Activated B cell treated with CpG ODN at 0.5 μM for 24 hours (primary cell): ENCODE measurements around the gene SLC43A1. TPM values are rescaled to one million over a fixed set of nuclear protein-coding genes. Genes with fewer than 3 reads are reported as not detected.
A peak's percentile ranks its signal among the peaks of the same experiment; 100 is the strongest.

ENCODE experiments used
- ATAC-seq: fragments of 200-7000 bp; cut with Tn5 transposase; one replicate; pipeline ENCODE4 v1.10.0; 2021; ENCODE audit warnings: low read depth, mild to moderate bottlenecking, moderate library complexity
- CTCF ChIA-PET: fragments of 350-600 bp; sonication (Branson Sonifier 250); formaldehyde crosslinking; loops from one replicate; lab custom pipeline; 2021; ENCODE audit warnings: antibody characterized with exemption; lab: Charles Lee
- POLR2A ChIA-PET: fragments of 350-600 bp; sonication (Branson Sonifier 250); formaldehyde crosslinking; loops from one replicate; lab custom pipeline; 2021; ENCODE audit warnings: antibody characterized with exemption; lab: Charles Lee
- DNase-seq: peaks from one replicate; pipeline ENCODE4 v3.0.0; 2022
- H3K27ac Mint-ChIP-seq: one replicate; pipeline ENCODE4 v1.8.0; 2020; ENCODE audit warnings: mixed read lengths
- H3K27me3 Mint-ChIP-seq: one replicate; pipeline ENCODE4 v1.8.0; 2021; ENCODE audit warnings: mixed read lengths
- H3K36me3 Mint-ChIP-seq: one replicate; pipeline ENCODE4 v1.8.0; 2021; ENCODE audit warnings: low read depth, mixed read lengths
- H3K4me1 Mint-ChIP-seq: one replicate; pipeline ENCODE4 v1.8.0; 2021; ENCODE audit warnings: mixed read lengths
- H3K4me3 Mint-ChIP-seq: one replicate; pipeline ENCODE4 v1.8.0; 2020; ENCODE audit warnings: mild to moderate bottlenecking, mixed read lengths
- H3K9me3 Mint-ChIP-seq: one replicate; pipeline ENCODE4 v1.8.0; 2020; ENCODE audit warnings: mixed read lengths
- CTCF ChIP-seq: fragments of 200-600 bp; IDR thresholded peaks from one replicate; pipeline ENCODE4 v1.8.0; 2022; ENCODE audit warnings: antibody characterized with exemption, mild to moderate bottlenecking
- intact Hi-C: fragments of 100-400 bp; cut with micrococcal nuclease; formaldehyde crosslinking; loops from one replicate; pipeline ENCODE4 v1.15.1; 2024
- total RNA-seq: library from RNA; stranded (reverse); gene quantifications from 2 replicates; pipeline ENCODE4 v1.2.3, GENCODE V29; 2022

SLC43A1 gene
- total RNA-seq, 1 donor from 2014 or later, result 12.8 TPM

- H3K36me3 Mint-ChIP-seq, result no peaks in the 10 kb centered on the region
- ChIA-PET CTCF (interaction anchor here (1.5 to 9.9 kb wide), 2 partner anchors 16 to 17 kb away, joined by 8 to 191 read pairs; partner anchors contain the start of gene RTN4RL2), POLR2A (interaction anchor here (1.1 to 2.9 kb wide), 3 partner anchors 18 to 92 kb away, joined by 3 to 12 read pairs (median 4); partner anchors contain the start of gene UBE2L6)
- peak overlapping the region; percentile 81 for H3K4me3 Mint-ChIP-seq
- TF ChIP-seq CTCF, result no peak
- intact Hi-C loops, result loop anchor here (1.0 to 2.0 kb wide), 3 partner anchors 9 to 49 kb away; partner anchors contain the start of gene SLC43A3
- H3K27me3 Mint-ChIP-seq, result peaks cover 9% of the 10 kb centered on the region
- peak overlapping the region; percentile 61 for H3K27ac Mint-ChIP-seq
- H3K4me1 Mint-ChIP-seq, result peaks cover 38% of the 10 kb centered on the region
- ATAC-seq, result peak; percentile 32
- DNase-seq, result no peak
- H3K9me3 Mint-ChIP-seq, result no peaks in the 10 kb centered on the region
Measured at GRCh38 chr11:57475671-57476046, 39.8 kb downstream of the SLC43A1 start.

GRCh38 chr11:57475191-57475590 lies 40.3 kb downstream of the SLC43A1 start:
- Mint-ChIP-seq H3K27ac (no peak overlapping the region), H3K27me3 (peaks cover 9% of the 10 kb centered on the region), H3K9me3 (no peaks in the 10 kb centered on the region), H3K4me3 (peak overlapping the region; percentile 41), H3K36me3 (no peaks in the 10 kb centered on the region), H3K4me1 (peaks cover 35% of the 10 kb centered on the region)
- ATAC-seq (no peak), DNase-seq (no peak)
- TF ChIP-seq CTCF, result no peak
- intact Hi-C loops, result loop anchor here (2.0 kb wide), 1 partner anchor 48 kb away; the partner anchor contains the start of gene SLC43A3
- CTCF ChIA-PET, result interaction anchor here (1.0 to 1.5 kb wide), 3 partner anchors 16 to 24 kb away, joined by 3 to 8 read pairs (median 8); partner anchors contain the start of gene RTN4RL2
- POLR2A ChIA-PET, result interaction anchor here (0.5 to 1.0 kb wide), 3 partner anchors 12 to 49 kb away, joined by 3 to 5 read pairs (median 3); no protein-coding TSS in a partner anchor

GRCh38 chr11:57474803-57475115 lies 40.7 kb downstream of the SLC43A1 start:
- no peaks in the 10 kb centered on the region for H3K36me3 Mint-ChIP-seq

GRCh38 chr11:57474017-57474802 lies 41.3 kb downstream of the SLC43A1 start:
- intact Hi-C loops, result loop anchor here (2.0 kb wide), 1 partner anchor 47 kb away; the partner anchor contains the start of gene SLC43A3
- peak overlapping the region; percentile 50 for H3K4me3 Mint-ChIP-seq
- ATAC-seq (no peak), DNase-seq (no peak)
- POLR2A ChIA-PET, result interaction anchor here (0.5 to 1.2 kb wide), 3 partner anchors 10 to 50 kb away, joined by 3 to 5 read pairs (median 3); no protein-coding TSS in a partner anchor
- H3K4me1 Mint-ChIP-seq, result peaks cover 27% of the 10 kb centered on the region
- H3K27me3 Mint-ChIP-seq, result peaks cover 9% of the 10 kb centered on the region
- no peaks in the 10 kb centered on the region for H3K9me3 Mint-ChIP-seq
- H3K36me3 Mint-ChIP-seq, result no peaks in the 10 kb centered on the region
- no peak overlapping the region for H3K27ac Mint-ChIP-seq
- TF ChIP-seq CTCF, result no peak
- CTCF ChIA-PET, result interaction anchor here (0.6 to 2.0 kb wide), 7 partner anchors 11 to 23 kb away, joined by 3 to 8 read pairs (median 5); partner anchors contain the start of gene RTN4RL2

More at GRCh38 chr11:57474803-57475115, 40.7 kb downstream of the SLC43A1 start:
- ChIA-PET CTCF (interaction anchor here (1.0 to 1.5 kb wide), 3 partner anchors 15 to 24 kb away, joined by 3 to 8 read pairs (median 8); partner anchors contain the start of gene RTN4RL2), POLR2A (interaction anchor here (0.5 to 1.2 kb wide), 4 partner anchors 9 to 50 kb away, joined by 3 to 5 read pairs (median 3); no protein-coding TSS in a partner anchor)
- peaks cover 32% of the 10 kb centered on the region for H3K4me1 Mint-ChIP-seq
- H3K27ac Mint-ChIP-seq, result no peak overlapping the region
- TF ChIP-seq CTCF, result no peak
- ATAC-seq, result no peak
- no peaks in the 10 kb centered on the region for H3K9me3 Mint-ChIP-seq
- intact Hi-C loops, result loop anchor here (2.0 kb wide), 1 partner anchor 48 kb away; the partner anchor contains the start of gene SLC43A3
- no peak for DNase-seq
- peaks cover 9% of the 10 kb centered on the region for H3K27me3 Mint-ChIP-seq
- H3K4me3 Mint-ChIP-seq, result no peak overlapping the region
